NB4 (cell line): ENCODE data around the gene MMP3.

ENCODE experiments used
- CTCF ChIP-seq: IDR thresholded peaks from one replicate; pipeline ENCODE4 v1.5.1; 2012; ENCODE audit warnings: low read depth, low read length
- MAX ChIP-seq: IDR thresholded peaks from 2 replicates; pipeline ENCODE4 v1.6.1; 2011; ENCODE audit warnings: low read depth, low read length
- MYC ChIP-seq: IDR thresholded peaks from 2 replicates; pipeline ENCODE4 v1.6.1; 2011; ENCODE audit warnings: low read depth, low read length
- POLR2A ChIP-seq: IDR thresholded peaks from 2 replicates; pipeline ENCODE4 v1.6.1; 2011; ENCODE audit warnings: mild to moderate bottlenecking; ENCODE audit not compliant: insufficient read length; ENCODE audit errors: extremely low read depth

GRCh38 chr11:102878595-102878994 is 35.2 kb upstream of the MMP3 start:
- no peak for TF ChIP-seq CTCF
- TF ChIP-seq POLR2A: no peak
- no peak for TF ChIP-seq MYC
- no peak for TF ChIP-seq MAX
